Vagina (tissue), 2 donors: ENCODE measurements around the gene NLRP10. TPM values are rescaled to one million over a fixed set of nuclear protein-coding genes. Genes with fewer than 3 reads are reported as not detected.

Experiments
- DNase-seq, 2 donors: peaks; one replicate each; pipeline ENCODE4 v3.0.0-alpha.2; 2017; ENCODE audit errors: extremely low spot score in 2 of 2
- H3K27ac ChIP-seq: fragments of 200-600 bp; sonication (generic); one replicate; pipeline ENCODE4 v1.5.1; 2019
- H3K27me3 ChIP-seq: fragments of 200-600 bp; sonication (generic); one replicate; pipeline ENCODE4 v1.5.1; 2019
- H3K36me3 ChIP-seq, 2 donors: fragments of 200-600 bp; sonication (generic); one replicate each; pipeline ENCODE4 v1.5.1; 2017 to 2019
- H3K4me1 ChIP-seq: fragments of 200-600 bp; sonication (generic); one replicate; pipeline ENCODE4 v1.5.1; 2019
- H3K4me3 ChIP-seq, 2 donors: fragments of 200-600 bp; sonication (generic); 1 replicate in 1 of 2; 2 replicates in 1 of 2; pipeline ENCODE4 v1.5.1; 2016 to 2019
- H3K9me3 ChIP-seq: fragments of 200-600 bp; sonication (generic); one replicate; pipeline ENCODE4 v1.5.1; 2019
- POLR2A ChIP-seq, 2 donors: fragments of 450-650 bp; IDR thresholded peaks; one replicate each; pipeline ENCODE4 v1.6.1; 2017; ENCODE audit warnings: antibody characterized with exemption in 2 of 2, mild to moderate bottlenecking in 2 of 2, moderate library complexity in 2 of 2
- POLR2AphosphoS5 ChIP-seq, 2 donors: sonication (generic); formaldehyde crosslinking; IDR thresholded peaks; one replicate each; pipeline ENCODE4 v1.9.0; 2017; ENCODE audit warnings: antibody characterized with exemption in 2 of 2, mild to moderate bottlenecking in 2 of 2, low read depth in 1 of 2; ENCODE audit not compliant: insufficient read depth in 1 of 2
- intact Hi-C: fragments of 100-400 bp; cut with DNase I; formaldehyde crosslinking; loops from one replicate; pipeline ENCODE4 v1.15.1; 2023
- total RNA-seq: library from RNA; depleted of rRNA; stranded (reverse); fragments of >200 nt; gene quantifications from one replicate; pipeline ENCODE4 v1.2.3, GENCODE V29; 2016
- TF ChIP-seq, protein P1 (sequence below), 3 experiments: fragments of 450-650 bp in 2 of 3; fragments of 200-600 bp in 1 of 3; sonication (generic) in 1 of 3; IDR thresholded peaks; one replicate each; pipeline ENCODE4 v1.5.1; 2017 to 2019; ENCODE audit warnings: antibody characterized with exemption in 3 of 3, mild to moderate bottlenecking in 2 of 3, moderate library complexity in 2 of 3

Gene NLRP10
- total RNA-seq, 1 donor from 2014 or later, result not detected

DNA sequence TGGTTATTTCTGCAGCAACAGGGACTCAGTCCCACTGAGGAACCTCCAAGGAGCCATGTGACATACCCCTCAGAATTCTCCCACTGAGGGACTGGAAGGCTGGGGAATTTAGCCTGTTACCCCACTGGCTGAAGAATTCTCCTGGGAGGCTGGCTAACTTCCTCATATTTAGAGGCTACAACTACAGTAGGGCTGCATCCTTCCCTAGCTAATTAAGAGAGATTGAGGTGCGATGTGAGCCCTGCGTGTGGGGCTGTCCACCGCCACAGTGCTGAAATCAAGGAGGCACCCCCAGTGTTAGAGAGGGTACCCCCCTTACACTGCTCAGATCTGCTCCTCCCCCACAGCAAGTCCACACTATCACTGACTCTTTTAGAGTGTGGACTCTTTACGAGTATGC lies 43.0 kb upstream of the NLRP10 start:
- Histone ChIP-seq H3K4me3 (no peak overlapping the region), H3K4me1 (no peaks in the 10 kb centered on the region), H3K36me3 (no peaks in the 10 kb centered on the region), H3K27me3 (no peaks in the 10 kb centered on the region), H3K27ac (no peak overlapping the region), H3K9me3 (no peaks in the 10 kb centered on the region)
- peak in 1 of 2 donors; percentile 56 for DNase-seq
- intact Hi-C loops, result no loop called here
- TF ChIP-seq, protein P1, sequence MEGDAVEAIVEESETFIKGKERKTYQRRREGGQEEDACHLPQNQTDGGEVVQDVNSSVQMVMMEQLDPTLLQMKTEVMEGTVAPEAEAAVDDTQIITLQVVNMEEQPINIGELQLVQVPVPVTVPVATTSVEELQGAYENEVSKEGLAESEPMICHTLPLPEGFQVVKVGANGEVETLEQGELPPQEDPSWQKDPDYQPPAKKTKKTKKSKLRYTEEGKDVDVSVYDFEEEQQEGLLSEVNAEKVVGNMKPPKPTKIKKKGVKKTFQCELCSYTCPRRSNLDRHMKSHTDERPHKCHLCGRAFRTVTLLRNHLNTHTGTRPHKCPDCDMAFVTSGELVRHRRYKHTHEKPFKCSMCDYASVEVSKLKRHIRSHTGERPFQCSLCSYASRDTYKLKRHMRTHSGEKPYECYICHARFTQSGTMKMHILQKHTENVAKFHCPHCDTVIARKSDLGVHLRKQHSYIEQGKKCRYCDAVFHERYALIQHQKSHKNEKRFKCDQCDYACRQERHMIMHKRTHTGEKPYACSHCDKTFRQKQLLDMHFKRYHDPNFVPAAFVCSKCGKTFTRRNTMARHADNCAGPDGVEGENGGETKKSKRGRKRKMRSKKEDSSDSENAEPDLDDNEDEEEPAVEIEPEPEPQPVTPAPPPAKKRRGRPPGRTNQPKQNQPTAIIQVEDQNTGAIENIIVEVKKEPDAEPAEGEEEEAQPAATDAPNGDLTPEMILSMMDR (IDR thresholded peaks at IDR 0.05), result no peak
- TF ChIP-seq POLR2A (IDR thresholded peaks at IDR 0.05) (no peak), POLR2AphosphoS5 (IDR thresholded peaks at IDR 0.05; ENCODE audit: insufficient read depth in 1 of 2, low read depth in 1 of 2) (no peak)

DNA sequence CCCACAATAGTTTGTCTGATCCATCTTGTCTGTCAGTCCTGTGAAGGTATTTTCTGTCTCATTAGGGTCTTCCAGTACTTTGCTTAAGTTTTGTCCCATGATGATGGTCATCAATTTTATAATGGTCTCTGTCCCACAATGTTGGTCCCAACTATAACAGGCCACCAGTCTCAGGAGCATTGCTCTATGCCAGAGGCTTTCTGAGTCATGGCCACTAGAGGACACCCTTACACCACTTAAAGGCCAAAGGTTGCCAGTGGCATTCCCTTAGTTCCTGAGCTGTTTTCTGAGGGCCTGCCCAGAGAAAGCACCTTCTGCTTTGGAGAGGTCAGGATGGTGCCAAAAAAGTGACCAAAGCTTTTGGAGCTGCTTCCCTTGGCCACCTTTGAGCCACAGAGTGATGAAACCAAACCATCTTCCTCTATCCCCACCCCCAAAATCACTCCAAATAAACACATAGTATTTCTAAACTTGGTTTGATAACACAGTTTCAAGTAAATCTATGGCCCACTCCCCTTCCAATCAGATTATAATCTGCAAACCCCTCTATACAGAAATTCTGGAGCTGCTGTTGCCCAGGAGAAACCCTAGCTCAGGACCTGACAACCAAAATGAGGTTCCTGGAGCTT lies 41.2 kb upstream of the NLRP10 start:
- peak in 1 of 2 donors; percentile 77 for DNase-seq
- H3K27ac ChIP-seq, result no peak overlapping the region

DNA sequence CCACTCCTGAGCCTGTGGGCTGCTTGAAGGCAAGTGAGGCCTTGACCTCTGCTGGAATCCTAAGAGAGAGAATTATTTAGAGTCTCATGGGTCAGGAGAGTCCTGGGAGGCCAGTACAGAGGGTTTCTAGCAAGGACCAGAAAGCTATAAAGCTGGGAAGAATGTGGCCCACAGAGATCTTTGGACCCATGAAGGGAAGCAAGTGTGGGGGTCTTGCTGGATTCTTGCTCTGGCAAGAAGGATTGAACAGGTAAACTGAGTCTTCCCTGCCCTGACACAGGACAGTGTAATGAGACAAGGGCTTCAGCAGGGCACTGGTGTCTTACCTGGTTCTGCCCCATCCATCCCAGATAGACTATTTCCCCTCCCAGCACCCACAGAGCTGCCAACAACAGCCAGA lies 40.3 kb upstream of the NLRP10 start:
- Histone ChIP-seq H3K27ac (no peak overlapping the region), H3K9me3 (no peaks in the 10 kb centered on the region), H3K27me3 (no peaks in the 10 kb centered on the region), H3K4me1 (no peaks in the 10 kb centered on the region), H3K4me3 (no peak overlapping the region), H3K36me3 (no peaks in the 10 kb centered on the region)
- intact Hi-C loops, result no loop called here
- no peak for TF ChIP-seq POLR2A (IDR thresholded peaks at IDR 0.05)
- TF ChIP-seq POLR2AphosphoS5 (IDR thresholded peaks at IDR 0.05; ENCODE audit: insufficient read depth in 1 of 2, low read depth in 1 of 2), result no peak
- TF ChIP-seq, protein P1 (IDR thresholded peaks at IDR 0.05), result no peak
- DNase-seq, result peak in 1 of 2 donors; percentile 65

More for the DNA sequence above, 41.2 kb upstream of the NLRP10 start:
- Histone ChIP-seq H3K9me3 (no peaks in the 10 kb centered on the region), H3K4me3 (no peak overlapping the region), H3K36me3 (no peaks in the 10 kb centered on the region), H3K4me1 (no peaks in the 10 kb centered on the region), H3K27me3 (no peaks in the 10 kb centered on the region)
- TF ChIP-seq, protein P1 (IDR thresholded peaks at IDR 0.05), result peak; percentile 13 to 67 (median 65)
- TF ChIP-seq POLR2A (IDR thresholded peaks at IDR 0.05) (no peak), POLR2AphosphoS5 (IDR thresholded peaks at IDR 0.05; ENCODE audit: insufficient read depth in 1 of 2, low read depth in 1 of 2) (no peak)
- intact Hi-C loops, result no loop called here

DNA sequence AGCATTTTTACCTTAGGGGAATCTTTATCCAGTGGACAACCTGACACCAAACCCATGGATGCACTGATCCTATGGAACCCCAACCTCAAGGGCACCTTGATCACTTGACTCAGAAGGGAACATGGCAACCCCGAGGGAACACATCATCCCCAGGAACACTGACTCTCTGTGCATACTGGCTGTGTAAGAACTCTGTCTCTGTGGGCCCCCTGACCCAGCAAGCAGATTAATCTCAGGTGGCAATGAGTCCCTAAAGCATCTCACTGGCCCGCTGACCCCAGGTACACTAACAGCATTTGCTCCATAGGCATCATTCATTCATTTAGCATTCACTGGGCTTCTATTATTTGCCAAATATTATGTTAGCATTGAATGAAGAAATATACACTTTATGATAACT lies 38.8 kb upstream of the NLRP10 start:
- DNase-seq, result peak in 1 of 2 donors; percentile 65
- peaks cover 0 to 9% of the 10 kb centered on the region in 2 donors for H3K36me3 ChIP-seq
- no peak overlapping the region for H3K4me3 ChIP-seq
- intact Hi-C loops, result no loop called here
- no peaks in the 10 kb centered on the region for H3K9me3 ChIP-seq
- no peak overlapping the region for H3K27ac ChIP-seq
- no peaks in the 10 kb centered on the region for H3K4me1 ChIP-seq
- no peaks in the 10 kb centered on the region for H3K27me3 ChIP-seq
- TF ChIP-seq POLR2AphosphoS5 (IDR thresholded peaks at IDR 0.05; ENCODE audit: insufficient read depth in 1 of 2, low read depth in 1 of 2), result no peak
- no peak for TF ChIP-seq POLR2A (IDR thresholded peaks at IDR 0.05)
- TF ChIP-seq, protein P1 (IDR thresholded peaks at IDR 0.05), result no peak

DNA sequence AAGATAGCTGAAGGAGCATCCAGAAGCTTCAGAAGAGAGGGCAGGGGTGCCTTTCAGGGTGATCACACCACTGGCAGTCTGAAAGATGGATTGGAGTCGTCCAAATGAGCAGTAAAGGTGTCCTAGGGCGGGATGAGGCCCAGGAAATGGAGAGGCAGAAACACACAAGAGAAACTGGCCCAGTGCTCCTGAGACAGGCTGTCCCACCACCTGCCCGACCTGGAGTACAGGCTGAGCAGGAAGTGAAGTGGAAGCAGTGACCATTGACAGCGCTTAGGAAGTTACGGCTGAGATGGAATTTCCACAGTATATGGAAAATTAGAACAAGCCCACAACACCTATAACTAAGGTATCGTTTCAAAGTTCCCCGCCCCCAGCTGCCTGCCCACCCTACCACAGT lies 37.9 kb upstream of the NLRP10 start:
- TF ChIP-seq POLR2A (IDR thresholded peaks at IDR 0.05), result no peak
- TF ChIP-seq, protein P1 (IDR thresholded peaks at IDR 0.05), result no peak
- no peak for TF ChIP-seq POLR2AphosphoS5 (IDR thresholded peaks at IDR 0.05; ENCODE audit: insufficient read depth in 1 of 2, low read depth in 1 of 2)
- H3K4me3 ChIP-seq, result no peak overlapping the region
- H3K27ac ChIP-seq, result no peak overlapping the region
- H3K9me3 ChIP-seq, result no peaks in the 10 kb centered on the region
- intact Hi-C loops, result no loop called here
- H3K27me3 ChIP-seq, result no peaks in the 10 kb centered on the region
- DNase-seq, result peak in 1 of 2 donors; percentile 37
- H3K4me1 ChIP-seq, result no peaks in the 10 kb centered on the region
- peaks cover 0 to 18% of the 10 kb centered on the region in 2 donors for H3K36me3 ChIP-seq
